ENCODE measurements around the gene ITIH5.

ITIH5 gene

DNA sequence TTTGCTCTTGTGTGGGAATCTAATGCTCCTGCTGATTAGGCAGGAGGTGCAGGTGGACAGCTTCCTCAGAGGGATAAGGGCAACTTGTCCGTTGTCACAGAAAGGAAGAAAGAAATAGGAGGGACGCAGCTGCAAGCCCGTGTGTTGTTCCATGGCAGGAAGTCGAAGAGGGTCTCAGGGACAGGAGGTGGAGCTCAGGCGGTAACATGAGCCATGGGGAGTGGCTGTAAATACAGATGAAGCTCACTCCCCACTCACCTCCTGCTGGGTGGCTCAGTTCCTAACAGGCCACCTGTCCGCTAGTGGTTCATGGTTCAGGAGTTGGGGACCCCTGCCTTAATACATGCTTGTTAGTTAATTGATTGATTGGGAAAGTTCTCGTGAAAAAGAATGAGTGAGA is 154.3 kb downstream of the ITIH5 start:
- TF ChIP-seq CTCF (IDR thresholded peaks at IDR 0.05), result no peak

GRCh38 chr10:7511612-7512011 is 155.2 kb downstream of the ITIH5 start:
- TF ChIP-seq CTCF (IDR thresholded peaks at IDR 0.05), result no peak

Data from LNCAP (cell line).